Smooth muscle cell (in vitro differentiated cells): Measurements from ENCODE around the gene BBOX1. TPM values are rescaled to one million over a fixed set of nuclear protein-coding genes. Genes with fewer than 3 reads are reported as not detected.
A peak's percentile ranks its signal among the peaks of the same experiment; 100 is the strongest.

Source experiments
- DNase-seq: peaks from one replicate; lab custom pipeline; 2025; ENCODE audit not compliant: unreplicated experiment; lab: John Stamatoyannopoulos, UW
- H2AFZ ChIP-seq: fragments of 200-600 bp; sonication (generic); 2 replicates; pipeline ENCODE4 v1.6.0; 2016; ENCODE audit warnings: antibody characterized with exemption, low read depth, mild to moderate bottlenecking
- H3F3A ChIP-seq: fragments of 200-600 bp; sonication (generic); 2 replicates; pipeline ENCODE4 v1.6.0; 2017; ENCODE audit warnings: antibody characterized with exemption, low read depth
- H3K27ac ChIP-seq: fragments of 200-600 bp; sonication (generic); 2 replicates; pipeline ENCODE4 v1.5.1; 2016; ENCODE audit warnings: low read depth, mild to moderate bottlenecking
- H3K27me3 ChIP-seq: fragments of 200-600 bp; sonication (generic); 2 replicates; pipeline ENCODE4 v1.6.1; 2016; ENCODE audit warnings: low read depth, mild to moderate bottlenecking
- H3K36me3 ChIP-seq: fragments of 200-600 bp; sonication (generic); 2 replicates; pipeline ENCODE4 v1.5.1; 2016; ENCODE audit warnings: low read depth
- H3K4me1 ChIP-seq: fragments of 200-600 bp; sonication (generic); 2 replicates; pipeline ENCODE4 v1.5.1; 2016; ENCODE audit warnings: low read depth
- H3K4me2 ChIP-seq: fragments of 200-600 bp; sonication (generic); 2 replicates; pipeline ENCODE4 v1.6.0; 2016; ENCODE audit warnings: mild to moderate bottlenecking
- H3K4me3 ChIP-seq: fragments of 200-600 bp; sonication (generic); 2 replicates; pipeline ENCODE4 v1.5.1; 2016; ENCODE audit warnings: mild to moderate bottlenecking
- H3K79me2 ChIP-seq: fragments of 200-600 bp; sonication (generic); 2 replicates; pipeline ENCODE4 v1.6.0; 2016; ENCODE audit warnings: low read depth, mild to moderate bottlenecking
- H3K9ac ChIP-seq: fragments of 200-600 bp; sonication (generic); 2 replicates; pipeline ENCODE4 v1.6.0; 2016; ENCODE audit warnings: low read depth
- H3K9me3 ChIP-seq: fragments of 200-600 bp; sonication (generic); replicated peaks from 2 replicates; pipeline ENCODE4 v1.5.1; 2016; ENCODE audit warnings: low read depth
- H4K20me1 ChIP-seq: fragments of 200-600 bp; sonication (generic); 2 replicates; pipeline ENCODE4 v1.6.0; 2016; ENCODE audit warnings: low read depth
- CTCF ChIP-seq: fragments of 200-600 bp; sonication (generic); IDR thresholded peaks from 2 replicates; pipeline ENCODE4 v1.5.1; 2017; ENCODE audit warnings: borderline replicate concordance, mild to moderate bottlenecking, antibody characterized with exemption; ENCODE audit not compliant: insufficient read depth, poor library complexity, severe bottlenecking
- WGBS: methylation state at CpG from one replicate; pipeline ENCODE4 v1.1.7; 2016; ENCODE audit warnings: low lambda C conversion rate; 5-methylcytosine and 5-hydroxymethylcytosine counted together
- polyA plus RNA-seq: library from polyadenylated mRNA; unstranded; fragments of >200 nt; fragmentation: Nextera tagmentation; extraction: Ambion mirVana; gene quantifications from 2 replicates; pipeline ENCODE4 v1.2.1, GENCODE V29; 2016
- total RNA-seq: library from RNA; depleted of rRNA; stranded (reverse); fragments of >200 nt; gene quantifications from 2 replicates; pipeline ENCODE4 v1.2.3, GENCODE V29; 2014

BBOX1 gene
- 0.09 and 0.22 TPM in 2 replicates for total RNA-seq
- polyA plus RNA-seq = 0.53 and 0.67 TPM in 2 replicates

- no peak for DNase-seq
- TF ChIP-seq CTCF = no peak
- peaks cover 4% of the 10 kb centered on the region for H3F3A ChIP-seq
- peaks cover 9% of the 10 kb centered on the region for H3K9me3 ChIP-seq
- H4K20me1 ChIP-seq = no peaks in the 10 kb centered on the region
- no peaks in the 10 kb centered on the region for H3K27me3 ChIP-seq
- peak within 1 kb of the TSS; percentile 16 for H3K27ac ChIP-seq
- H3K36me3 ChIP-seq = no peaks in the 10 kb centered on the region
- H2AFZ ChIP-seq = no peak within 1 kb of the TSS
- H3K79me2 ChIP-seq = no peaks in the 10 kb centered on the region
- H3K4me2 ChIP-seq = peak within 1 kb of the TSS; percentile 39
- 59% methylated on average over 4 of the region's 4 CpGs for WGBS
- H3K4me1 ChIP-seq = peaks cover 12% of the 10 kb centered on the region
- H3K4me3 ChIP-seq = no peak within 1 kb of the TSS
- no peak within 1 kb of the TSS for H3K9ac ChIP-seq
Measured at GRCh38 chr11:27040302-27041115, at the start of gene BBOX1. Gene BBOX1, plus strand, starts transcription at chr11:27040815. Its CDS starts 14,616 bp downstream, at chr11:27055431.

GRCh38 chr11:26992031-26992541 is 48.5 kb upstream of the BBOX1 start:
- WGBS = 30% methylated on average over 1 of the region's 1 CpG
- Histone ChIP-seq H3K27ac (peak overlapping the region; percentile 49), H3K9ac (no peak overlapping the region)

GRCh38 chr11:26993965-26994457 is 46.6 kb upstream of the BBOX1 start, which contains the start of gene FIBIN:
Gene FIBIN, plus strand, starts transcription at chr11:26994112. Its CDS starts 415 bp downstream, at chr11:26994527.
- no peaks in the 10 kb centered on the region for H3K9me3 ChIP-seq
- H4K20me1 ChIP-seq = no peaks in the 10 kb centered on the region
- H3K27me3 ChIP-seq = no peaks in the 10 kb centered on the region
- TF ChIP-seq CTCF = no peak
- DNase-seq = no peak
- no peaks in the 10 kb centered on the region for H3K36me3 ChIP-seq
- peaks cover 36% of the 10 kb centered on the region for H3K79me2 ChIP-seq
- H3K9ac ChIP-seq = peak within 1 kb of the TSS; percentile 22
- peaks cover 14% of the 10 kb centered on the region for H3F3A ChIP-seq
- peak within 1 kb of the TSS; percentile 49 for H3K27ac ChIP-seq
- H3K4me1 ChIP-seq = peaks cover 25% of the 10 kb centered on the region
- H2AFZ ChIP-seq = peak within 1 kb of the TSS; percentile 76
- H3K4me3 ChIP-seq = peak within 1 kb of the TSS; percentile 59
- 55% methylated on average over 22 of the region's 22 CpGs for WGBS
- H3K4me2 ChIP-seq = peak within 1 kb of the TSS; percentile 86

More at GRCh38 chr11:26992031-26992541, 48.5 kb upstream of the BBOX1 start:
- no peak overlapping the region for H2AFZ ChIP-seq
- H3K79me2 ChIP-seq = peaks cover 36% of the 10 kb centered on the region
- no peak overlapping the region for H3K4me3 ChIP-seq
- no peaks in the 10 kb centered on the region for H4K20me1 ChIP-seq
- H3K36me3 ChIP-seq = no peaks in the 10 kb centered on the region
- H3K27me3 ChIP-seq = no peaks in the 10 kb centered on the region
- H3K4me1 ChIP-seq = peaks cover 18% of the 10 kb centered on the region
- H3F3A ChIP-seq = peaks cover 14% of the 10 kb centered on the region
- H3K9me3 ChIP-seq = no peaks in the 10 kb centered on the region
- DNase-seq = no peak
- no peak for TF ChIP-seq CTCF
- peak overlapping the region; percentile 10 for H3K4me2 ChIP-seq
